ENCODE data around the gene ABCA13.
"Not testable (repeated sequence)": the region's sequence is repeated elsewhere in the genome, so short reads cannot be mapped to it uniquely, and the experiment has no call there.

ABCA13 gene

GRCh38 chr7:48171202-48171601 lies at the start of gene ABCA13:
Gene ABCA13 (plus strand): TSS chr7:48171458. CDS start chr7:48171484, 26 bp downstream.
- DNase-seq: no peak

GRCh38 chr7:48126037-48126436 lies 45.2 kb upstream of the ABCA13 start:
- DNase-seq: no peak

GRCh38 chr7:48130658-48131108 lies 40.6 kb upstream of the ABCA13 start:
- no peak for DNase-seq

- DNase-seq: no peak
These were observed 38.5 kb upstream of the ABCA13 start for GRCh38 chr7:48132792-48133191.

GRCh38 chr7:48139459-48139858 lies 31.8 kb upstream of the ABCA13 start:
- no peak for DNase-seq

- peak; percentile 56 for DNase-seq
These were observed 31.1 kb upstream of the ABCA13 start for GRCh38 chr7:48140001-48140681.

GRCh38 chr7:48141521-48141920 lies 29.7 kb upstream of the ABCA13 start:
- DNase-seq: no peak

- peak; percentile 26 for DNase-seq
These were observed 26.9 kb upstream of the ABCA13 start for GRCh38 chr7:48144291-48144768.

GRCh38 chr7:48147078-48147591 lies 24.1 kb upstream of the ABCA13 start:
- DNase-seq: no peak

- not testable (repeated sequence) for DNase-seq
These were observed 23.6 kb upstream of the ABCA13 start for GRCh38 chr7:48147690-48148089.

- no peak for DNase-seq
These were observed 22.9 kb upstream of the ABCA13 start for GRCh38 chr7:48148311-48148710.

- DNase-seq: no peak
These were observed 22.2 kb upstream of the ABCA13 start for GRCh38 chr7:48149058-48149457.

GRCh38 chr7:48150086-48150485 lies 21.2 kb upstream of the ABCA13 start:
- no peak for DNase-seq

GRCh38 chr7:48154792-48155413 lies 16.4 kb upstream of the ABCA13 start:
- peak; percentile 54 for DNase-seq

- no peak for DNase-seq
These were observed 12.9 kb upstream of the ABCA13 start for GRCh38 chr7:48158404-48158803.

GRCh38 chr7:48161407-48162125 lies 9.7 kb upstream of the ABCA13 start:
- DNase-seq: no peak

- DNase-seq: no peak
These were observed 6.1 kb upstream of the ABCA13 start for GRCh38 chr7:48165157-48165556.

GRCh38 chr7:48168159-48168558 lies 3.1 kb upstream of the ABCA13 start:
- no peak for DNase-seq

- no peak for DNase-seq
These were observed 752 bp upstream of the ABCA13 start for GRCh38 chr7:48170506-48170905.

- no peak for DNase-seq
These were observed 2.1 kb downstream of the ABCA13 start for GRCh38 chr7:48173313-48173712.

GRCh38 chr7:48173756-48174382 lies 2.6 kb downstream of the ABCA13 start:
- DNase-seq: no peak

- DNase-seq: no peak
These were observed 3.8 kb downstream of the ABCA13 start for GRCh38 chr7:48175019-48175418.

GRCh38 chr7:48176356-48176893 lies 5.2 kb downstream of the ABCA13 start:
- no peak for DNase-seq
